HEK293 (cell line): ENCODE measurements around the gene RAF1.

Experiments
- CTCF ChIA-PET: fragments of 350-600 bp; formaldehyde crosslinking; extraction: SDS; loops from one replicate; lab custom pipeline; 2021; ENCODE audit warnings: antibody characterized with exemption; lab: Yijun Ruan, JAX
- POLR2A ChIA-PET: fragments of 300-600 bp; formaldehyde crosslinking; extraction: SDS; loops from one replicate; lab custom pipeline; 2020; ENCODE audit warnings: antibody characterized with exemption, inconsistent platforms; lab: Yijun Ruan, JAX
- H3K27ac ChIP-seq: fragments of 200-500 bp; sonication (Bioruptor generic); 2 replicates; pipeline ENCODE4 v1.5.1; 2014; ENCODE audit warnings: low read depth, low read length, control low read depth, inconsistent platforms; ENCODE audit errors: extremely low read depth
- H3K36me3 ChIP-seq, 2 experiments: fragments of 200-500 bp in 1 of 2; sonication (Bioruptor generic) in 1 of 2; 1 replicate in 1 of 2; 2 replicates in 1 of 2; pipeline ENCODE4 v1.5.1; 2014 to 2017; ENCODE audit warnings: inconsistent platforms in 2 of 2, low read length in 2 of 2; ENCODE audit not compliant: control insufficient read depth in 2 of 2, insufficient read depth in 1 of 2
- H3K4me1 ChIP-seq: fragments of 200-500 bp; sonication (Bioruptor generic); 2 replicates; pipeline ENCODE4 v1.5.1; 2014; ENCODE audit warnings: mild to moderate bottlenecking, low read length, inconsistent platforms; ENCODE audit not compliant: control insufficient read depth, insufficient read depth
- H3K4me3 ChIP-seq: 2 replicates; pipeline ENCODE4 v1.5.1; 2011; ENCODE audit warnings: low read depth, mild to moderate bottlenecking, control low read depth, low read length, moderate library complexity
- H3K9me3 ChIP-seq: fragments of 200-500 bp; sonication (Bioruptor generic); 2 replicates; pipeline ENCODE4 v1.5.1; 2014; ENCODE audit warnings: low read depth, low read length, inconsistent platforms; ENCODE audit not compliant: control insufficient read depth, insufficient read depth
- HOXA7 ChIP-seq: sonication (generic); formaldehyde crosslinking; IDR thresholded peaks from 2 replicates; pipeline ENCODE4 v1.8.1; 2022; ENCODE audit warnings: missing genetic modification reagents, borderline replicate concordance
- PRDM1 ChIP-seq: fragments of 450-650 bp; formaldehyde crosslinking; IDR thresholded peaks from 2 replicates; pipeline ENCODE4; 2016; ENCODE audit warnings: missing biosample characterization, missing genetic modification characterization
- TRIM28 ChIP-seq: IDR thresholded peaks from 2 replicates; pipeline ENCODE4 v1.6.1; 2011; ENCODE audit warnings: low read length, control low read depth, borderline replicate concordance
- ZNF174 ChIP-seq: fragments of 450-650 bp; formaldehyde crosslinking; IDR thresholded peaks from 2 replicates; pipeline ENCODE4 v1.5.0; 2017; ENCODE audit warnings: missing biosample characterization, mild to moderate bottlenecking, missing genetic modification characterization
- ZNF2 ChIP-seq: fragments of 450-650 bp; formaldehyde crosslinking; IDR thresholded peaks from 2 replicates; pipeline ENCODE4 v1.5.1; 2016; ENCODE audit warnings: missing biosample characterization, missing genetic modification characterization
- ZNF426 ChIP-seq: fragments of 450-650 bp; formaldehyde crosslinking; IDR thresholded peaks from 2 replicates; pipeline ENCODE4 v1.5.1; 2017; ENCODE audit warnings: missing biosample characterization, missing genetic modification characterization, mild to moderate bottlenecking, inconsistent platforms, moderate library complexity
- ZNF510 ChIP-seq: fragments of 450-650 bp; formaldehyde crosslinking; IDR thresholded peaks from 2 replicates; pipeline ENCODE4 v1.5.1; 2018; ENCODE audit warnings: mild to moderate bottlenecking, missing genetic modification characterization, missing biosample characterization; ENCODE audit not compliant: insufficient replicate concordance
- ZNF776 ChIP-seq: fragments of 450-650 bp; formaldehyde crosslinking; IDR thresholded peaks from 2 replicates; pipeline ENCODE4 v1.5.0; 2017; ENCODE audit warnings: missing biosample characterization, missing genetic modification characterization, borderline replicate concordance
- ZNF830 ChIP-seq: fragments of 450-650 bp; IDR thresholded peaks from 2 replicates; pipeline ENCODE4 v1.5.0; 2018; ENCODE audit warnings: missing biosample characterization, missing genetic modification characterization, low read depth, mild to moderate bottlenecking, moderate library complexity
- ZSCAN16 ChIP-seq: fragments of 450-650 bp; formaldehyde crosslinking; IDR thresholded peaks from 2 replicates; pipeline ENCODE4 v1.5.1; 2016; ENCODE audit warnings: missing biosample characterization, missing genetic modification characterization
- ZXDB ChIP-seq: fragments of 450-650 bp; formaldehyde crosslinking; IDR thresholded peaks from 2 replicates; pipeline ENCODE4 v1.5.1; 2016; ENCODE audit warnings: missing biosample characterization, missing genetic modification characterization
- TF ChIP-seq, protein P1 (sequence below): fragments of 450-650 bp; formaldehyde crosslinking; IDR thresholded peaks from 2 replicates; pipeline ENCODE4 v1.5.1; 2016; ENCODE audit warnings: missing biosample characterization, missing genetic modification characterization
- TF ChIP-seq, protein P2 (sequence below): fragments of 450-650 bp; formaldehyde crosslinking; conservative IDR thresholded peaks from 2 replicates; pipeline ENCODE4 v1.5.1; 2016; ENCODE audit warnings: low read depth, missing biosample characterization, missing genetic modification characterization
- TF ChIP-seq, protein P3 (sequence below): fragments of 450-650 bp; formaldehyde crosslinking; IDR thresholded peaks from 2 replicates; pipeline ENCODE4 v1.5.1; 2016; ENCODE audit warnings: missing biosample characterization, missing genetic modification characterization
- TF ChIP-seq, protein P4 (sequence below): fragments of 450-650 bp; formaldehyde crosslinking; IDR thresholded peaks from 2 replicates; pipeline ENCODE4 v1.5.1; 2016; ENCODE audit warnings: missing biosample characterization, missing genetic modification characterization, borderline replicate concordance
- TF ChIP-seq, protein P5 (sequence below): fragments of 450-650 bp; formaldehyde crosslinking; IDR thresholded peaks from 2 replicates; pipeline ENCODE4 v1.5.1; 2016; ENCODE audit warnings: missing biosample characterization, missing genetic modification characterization, borderline replicate concordance

Gene RAF1

DNA sequence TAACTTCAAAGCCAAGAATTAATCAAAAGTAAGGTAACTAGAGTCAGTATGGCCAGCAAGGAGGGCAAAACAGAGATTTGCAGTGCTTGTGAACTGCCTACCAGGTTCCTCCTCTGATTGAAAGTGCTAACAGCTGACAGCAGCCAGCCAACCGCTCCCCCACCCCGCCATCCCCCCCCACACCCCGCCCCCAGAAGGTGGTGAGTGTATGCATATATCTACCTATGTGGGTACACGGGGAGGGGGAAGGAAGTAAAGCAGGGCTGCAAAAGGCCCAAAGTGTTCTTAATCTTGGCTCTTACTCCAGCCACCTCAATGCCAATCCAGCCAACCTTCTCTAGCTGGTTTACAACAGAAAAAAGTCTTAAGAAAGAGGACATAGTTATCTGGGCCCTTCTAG is 50.7 kb downstream of the RAF1 start (continued):
- TF ChIP-seq, protein P1, sequence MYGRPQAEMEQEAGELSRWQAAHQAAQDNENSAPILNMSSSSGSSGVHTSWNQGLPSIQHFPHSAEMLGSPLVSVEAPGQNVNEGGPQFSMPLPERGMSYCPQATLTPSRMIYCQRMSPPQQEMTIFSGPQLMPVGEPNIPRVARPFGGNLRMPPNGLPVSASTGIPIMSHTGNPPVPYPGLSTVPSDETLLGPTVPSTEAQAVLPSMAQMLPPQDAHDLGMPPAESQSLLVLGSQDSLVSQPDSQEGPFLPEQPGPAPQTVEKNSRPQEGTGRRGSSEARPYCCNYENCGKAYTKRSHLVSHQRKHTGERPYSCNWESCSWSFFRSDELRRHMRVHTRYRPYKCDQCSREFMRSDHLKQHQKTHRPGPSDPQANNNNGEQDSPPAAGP, result no peak

DNA sequence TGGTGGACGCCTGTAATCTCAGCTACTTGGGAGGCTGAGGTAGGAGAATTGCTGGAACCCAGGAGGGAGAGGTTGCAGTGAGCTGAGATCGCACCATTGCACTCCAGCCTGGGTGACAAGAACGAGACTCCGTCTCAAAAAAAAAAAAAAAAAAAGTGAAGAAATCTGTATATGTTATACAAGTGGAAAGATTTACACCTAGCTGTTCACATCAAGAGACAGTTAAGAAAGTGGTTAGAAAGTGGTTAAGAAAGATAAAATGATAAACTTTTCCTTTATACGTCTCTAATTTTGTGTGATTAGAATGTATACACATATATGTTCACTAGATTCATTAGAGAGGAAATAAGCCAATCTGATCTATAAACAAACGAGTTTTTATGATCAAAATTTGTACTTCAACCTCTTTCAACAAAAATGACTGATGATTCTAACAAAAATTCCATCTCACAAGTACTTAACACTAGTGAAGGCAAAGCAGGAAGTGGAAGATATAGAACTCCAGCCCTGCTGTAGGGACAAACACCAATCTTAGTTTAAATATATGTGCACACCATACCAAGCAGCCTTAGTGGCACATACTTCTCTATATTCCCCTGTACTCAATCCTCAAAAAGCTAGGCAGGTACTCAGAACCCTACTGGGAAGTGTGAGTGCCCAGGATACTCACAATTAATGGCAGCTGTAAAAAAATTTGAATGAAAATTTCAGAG is 51.2 kb downstream of the RAF1 start:
- no peaks in the 10 kb centered on the region for H3K4me1 ChIP-seq
- TF ChIP-seq HOXA7 (CRISPR knock-in tag) (no peak), ZNF776 (no peak), PRDM1 (peak; percentile 62), TRIM28 (no peak), ZNF830 (no peak)
- TF ChIP-seq, protein P2, sequence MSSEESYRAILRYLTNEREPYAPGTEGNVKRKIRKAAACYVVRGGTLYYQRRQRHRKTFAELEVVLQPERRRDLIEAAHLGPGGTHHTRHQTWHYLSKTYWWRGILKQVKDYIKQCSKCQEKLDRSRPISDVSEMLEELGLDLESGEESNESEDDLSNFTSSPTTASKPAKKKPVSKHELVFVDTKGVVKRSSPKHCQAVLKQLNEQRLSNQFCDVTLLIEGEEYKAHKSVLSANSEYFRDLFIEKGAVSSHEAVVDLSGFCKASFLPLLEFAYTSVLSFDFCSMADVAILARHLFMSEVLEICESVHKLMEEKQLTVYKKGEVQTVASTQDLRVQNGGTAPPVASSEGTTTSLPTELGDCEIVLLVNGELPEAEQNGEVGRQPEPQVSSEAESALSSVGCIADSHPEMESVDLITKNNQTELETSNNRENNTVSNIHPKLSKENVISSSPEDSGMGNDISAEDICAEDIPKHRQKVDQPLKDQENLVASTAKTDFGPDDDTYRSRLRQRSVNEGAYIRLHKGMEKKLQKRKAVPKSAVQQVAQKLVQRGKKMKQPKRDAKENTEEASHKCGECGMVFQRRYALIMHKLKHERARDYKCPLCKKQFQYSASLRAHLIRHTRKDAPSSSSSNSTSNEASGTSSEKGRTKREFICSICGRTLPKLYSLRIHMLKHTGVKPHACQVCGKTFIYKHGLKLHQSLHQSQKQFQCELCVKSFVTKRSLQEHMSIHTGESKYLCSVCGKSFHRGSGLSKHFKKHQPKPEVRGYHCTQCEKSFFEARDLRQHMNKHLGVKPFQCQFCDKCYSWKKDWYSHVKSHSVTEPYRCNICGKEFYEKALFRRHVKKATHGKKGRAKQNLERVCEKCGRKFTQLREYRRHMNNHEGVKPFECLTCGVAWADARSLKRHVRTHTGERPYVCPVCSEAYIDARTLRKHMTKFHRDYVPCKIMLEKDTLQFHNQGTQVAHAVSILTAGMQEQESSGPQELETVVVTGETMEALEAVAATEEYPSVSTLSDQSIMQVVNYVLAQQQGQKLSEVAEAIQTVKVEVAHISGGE, result no peak
- TF ChIP-seq, protein P3, sequence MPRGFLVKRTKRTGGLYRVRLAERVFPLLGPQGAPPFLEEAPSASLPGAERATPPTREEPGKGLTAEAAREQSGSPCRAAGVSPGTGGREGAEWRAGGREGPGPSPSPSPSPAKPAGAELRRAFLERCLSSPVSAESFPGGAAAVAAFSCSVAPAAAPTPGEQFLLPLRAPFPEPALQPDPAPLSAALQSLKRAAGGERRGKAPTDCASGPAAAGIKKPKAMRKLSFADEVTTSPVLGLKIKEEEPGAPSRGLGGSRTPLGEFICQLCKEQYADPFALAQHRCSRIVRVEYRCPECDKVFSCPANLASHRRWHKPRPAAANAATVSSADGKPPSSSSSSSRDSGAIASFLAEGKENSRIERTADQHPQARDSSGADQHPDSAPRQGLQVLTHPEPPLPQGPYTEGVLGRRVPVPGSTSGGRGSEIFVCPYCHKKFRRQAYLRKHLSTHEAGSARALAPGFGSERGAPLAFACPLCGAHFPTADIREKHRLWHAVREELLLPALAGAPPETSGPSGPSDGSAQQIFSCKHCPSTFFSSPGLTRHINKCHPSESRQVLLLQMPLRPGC (tag by site-specific recombination), result no peak
- ChIA-PET CTCF (interaction anchor here (0.6 kb wide), 1 partner anchor 128 kb away, joined by 3 read pairs; no protein-coding TSS in a partner anchor), POLR2A (no interaction called here)
- H3K9me3 ChIP-seq, result no peaks in the 10 kb centered on the region
- H3K36me3 ChIP-seq, result peaks cover 40 to 58% of the 10 kb centered on the region in 2 experiments
- no peak overlapping the region for H3K27ac ChIP-seq
- no peak overlapping the region for H3K4me3 ChIP-seq

DNA sequence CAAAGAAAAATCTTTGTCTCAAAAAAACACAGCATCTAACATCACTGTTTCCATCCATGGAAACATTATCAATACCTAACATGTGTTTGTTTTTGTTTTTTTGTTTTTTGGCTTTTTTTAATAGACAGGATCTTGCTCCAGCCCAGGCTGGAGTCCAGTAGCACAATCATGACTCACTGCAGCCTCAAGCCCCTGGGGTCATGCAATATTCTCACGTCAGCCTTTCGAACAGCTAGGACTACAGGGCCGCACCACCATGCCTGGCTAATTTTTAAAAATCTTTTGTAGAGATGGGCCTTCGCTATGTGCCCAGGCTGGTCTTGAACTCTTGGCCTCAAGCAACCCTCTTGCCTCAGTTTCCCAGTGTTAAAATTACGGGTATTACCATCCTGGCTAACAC is 52.8 kb downstream of the RAF1 start:
- POLR2A ChIA-PET, result no interaction called here
- Histone ChIP-seq H3K4me3 (no peak overlapping the region), H3K4me1 (no peaks in the 10 kb centered on the region), H3K27ac (no peak overlapping the region), H3K9me3 (no peaks in the 10 kb centered on the region), H3K36me3 (peaks cover 46 to 55% of the 10 kb centered on the region in 2 experiments)
- CTCF ChIA-PET, result interaction anchor here (0.5 to 0.6 kb wide), 2 partner anchors 16 to 586 kb away, joined by 3 read pairs; no protein-coding TSS in a partner anchor
- TF ChIP-seq, protein P4, sequence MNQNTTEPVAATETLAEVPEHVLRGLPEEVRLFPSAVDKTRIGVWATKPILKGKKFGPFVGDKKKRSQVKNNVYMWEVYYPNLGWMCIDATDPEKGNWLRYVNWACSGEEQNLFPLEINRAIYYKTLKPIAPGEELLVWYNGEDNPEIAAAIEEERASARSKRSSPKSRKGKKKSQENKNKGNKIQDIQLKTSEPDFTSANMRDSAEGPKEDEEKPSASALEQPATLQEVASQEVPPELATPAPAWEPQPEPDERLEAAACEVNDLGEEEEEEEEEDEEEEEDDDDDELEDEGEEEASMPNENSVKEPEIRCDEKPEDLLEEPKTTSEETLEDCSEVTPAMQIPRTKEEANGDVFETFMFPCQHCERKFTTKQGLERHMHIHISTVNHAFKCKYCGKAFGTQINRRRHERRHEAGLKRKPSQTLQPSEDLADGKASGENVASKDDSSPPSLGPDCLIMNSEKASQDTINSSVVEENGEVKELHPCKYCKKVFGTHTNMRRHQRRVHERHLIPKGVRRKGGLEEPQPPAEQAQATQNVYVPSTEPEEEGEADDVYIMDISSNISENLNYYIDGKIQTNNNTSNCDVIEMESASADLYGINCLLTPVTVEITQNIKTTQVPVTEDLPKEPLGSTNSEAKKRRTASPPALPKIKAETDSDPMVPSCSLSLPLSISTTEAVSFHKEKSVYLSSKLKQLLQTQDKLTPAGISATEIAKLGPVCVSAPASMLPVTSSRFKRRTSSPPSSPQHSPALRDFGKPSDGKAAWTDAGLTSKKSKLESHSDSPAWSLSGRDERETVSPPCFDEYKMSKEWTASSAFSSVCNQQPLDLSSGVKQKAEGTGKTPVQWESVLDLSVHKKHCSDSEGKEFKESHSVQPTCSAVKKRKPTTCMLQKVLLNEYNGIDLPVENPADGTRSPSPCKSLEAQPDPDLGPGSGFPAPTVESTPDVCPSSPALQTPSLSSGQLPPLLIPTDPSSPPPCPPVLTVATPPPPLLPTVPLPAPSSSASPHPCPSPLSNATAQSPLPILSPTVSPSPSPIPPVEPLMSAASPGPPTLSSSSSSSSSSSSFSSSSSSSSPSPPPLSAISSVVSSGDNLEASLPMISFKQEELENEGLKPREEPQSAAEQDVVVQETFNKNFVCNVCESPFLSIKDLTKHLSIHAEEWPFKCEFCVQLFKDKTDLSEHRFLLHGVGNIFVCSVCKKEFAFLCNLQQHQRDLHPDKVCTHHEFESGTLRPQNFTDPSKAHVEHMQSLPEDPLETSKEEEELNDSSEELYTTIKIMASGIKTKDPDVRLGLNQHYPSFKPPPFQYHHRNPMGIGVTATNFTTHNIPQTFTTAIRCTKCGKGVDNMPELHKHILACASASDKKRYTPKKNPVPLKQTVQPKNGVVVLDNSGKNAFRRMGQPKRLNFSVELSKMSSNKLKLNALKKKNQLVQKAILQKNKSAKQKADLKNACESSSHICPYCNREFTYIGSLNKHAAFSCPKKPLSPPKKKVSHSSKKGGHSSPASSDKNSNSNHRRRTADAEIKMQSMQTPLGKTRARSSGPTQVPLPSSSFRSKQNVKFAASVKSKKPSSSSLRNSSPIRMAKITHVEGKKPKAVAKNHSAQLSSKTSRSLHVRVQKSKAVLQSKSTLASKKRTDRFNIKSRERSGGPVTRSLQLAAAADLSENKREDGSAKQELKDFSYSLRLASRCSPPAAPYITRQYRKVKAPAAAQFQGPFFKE (tag by site-specific recombination), result no peak
- no peak for TF ChIP-seq ZNF174 (tag by site-specific recombination)
- no peak for TF ChIP-seq ZXDB (tag by site-specific recombination)
- TF ChIP-seq ZNF510 (tag by site-specific recombination), result no peak
- TF ChIP-seq, protein P5, sequence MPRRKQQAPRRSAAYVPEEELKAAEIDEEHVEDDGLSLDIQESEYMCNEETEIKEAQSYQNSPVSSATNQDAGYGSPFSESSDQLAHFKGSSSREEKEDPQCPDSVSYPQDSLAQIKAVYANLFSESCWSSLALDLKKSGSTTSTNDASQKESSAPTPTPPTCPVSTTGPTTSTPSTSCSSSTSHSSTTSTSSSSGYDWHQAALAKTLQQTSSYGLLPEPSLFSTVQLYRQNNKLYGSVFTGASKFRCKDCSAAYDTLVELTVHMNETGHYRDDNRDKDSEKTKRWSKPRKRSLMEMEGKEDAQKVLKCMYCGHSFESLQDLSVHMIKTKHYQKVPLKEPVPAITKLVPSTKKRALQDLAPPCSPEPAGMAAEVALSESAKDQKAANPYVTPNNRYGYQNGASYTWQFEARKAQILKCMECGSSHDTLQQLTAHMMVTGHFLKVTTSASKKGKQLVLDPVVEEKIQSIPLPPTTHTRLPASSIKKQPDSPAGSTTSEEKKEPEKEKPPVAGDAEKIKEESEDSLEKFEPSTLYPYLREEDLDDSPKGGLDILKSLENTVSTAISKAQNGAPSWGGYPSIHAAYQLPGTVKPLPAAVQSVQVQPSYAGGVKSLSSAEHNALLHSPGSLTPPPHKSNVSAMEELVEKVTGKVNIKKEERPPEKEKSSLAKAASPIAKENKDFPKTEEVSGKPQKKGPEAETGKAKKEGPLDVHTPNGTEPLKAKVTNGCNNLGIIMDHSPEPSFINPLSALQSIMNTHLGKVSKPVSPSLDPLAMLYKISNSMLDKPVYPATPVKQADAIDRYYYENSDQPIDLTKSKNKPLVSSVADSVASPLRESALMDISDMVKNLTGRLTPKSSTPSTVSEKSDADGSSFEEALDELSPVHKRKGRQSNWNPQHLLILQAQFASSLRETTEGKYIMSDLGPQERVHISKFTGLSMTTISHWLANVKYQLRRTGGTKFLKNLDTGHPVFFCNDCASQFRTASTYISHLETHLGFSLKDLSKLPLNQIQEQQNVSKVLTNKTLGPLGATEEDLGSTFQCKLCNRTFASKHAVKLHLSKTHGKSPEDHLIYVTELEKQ (tag by site-specific recombination), result no peak
- no peak for TF ChIP-seq ZNF2 (tag by site-specific recombination)
- no peak for TF ChIP-seq ZSCAN16 (tag by site-specific recombination)
- no peak for TF ChIP-seq ZNF426 (tag by site-specific recombination)
